Neuronal stem cell (in vitro differentiated cells): Measurements from ENCODE around the gene FAR1.

Source experiments
- DNase-seq: peaks from one replicate; pipeline ENCODE4 v3.0.0-alpha.2; 2013; ENCODE audit warnings: low spot score
- H2AFZ ChIP-seq: one replicate; pipeline ENCODE4 v1.6.1; 2013; ENCODE audit warnings: mild to moderate bottlenecking, low read length, inconsistent platforms
- H2AK5ac ChIP-seq: 2 replicates; pipeline ENCODE4 v1.6.1; 2013; ENCODE audit warnings: low read depth, mild to moderate bottlenecking, inconsistent platforms, low read length, moderate library complexity, mixed read lengths
- H2BK120ac ChIP-seq: 2 replicates; pipeline ENCODE4 v1.6.1; 2013; ENCODE audit warnings: low read depth, mild to moderate bottlenecking, inconsistent platforms, low read length, moderate library complexity, mixed read lengths
- H2BK12ac ChIP-seq: one replicate; pipeline ENCODE4 v1.6.1; 2013; ENCODE audit warnings: low read length, inconsistent platforms
- H2BK15ac ChIP-seq: 2 replicates; pipeline ENCODE4 v1.6.1; 2013; ENCODE audit warnings: mild to moderate bottlenecking, low read length, inconsistent platforms, mixed read lengths
- H2BK5ac ChIP-seq: one replicate; pipeline ENCODE4 v1.6.1; 2013; ENCODE audit warnings: inconsistent platforms, mild to moderate bottlenecking, low read length, moderate library complexity
- H3K14ac ChIP-seq: one replicate; pipeline ENCODE4 v1.6.1; 2013; ENCODE audit warnings: low read length, inconsistent platforms
- H3K18ac ChIP-seq: 2 replicates; pipeline ENCODE4 v1.6.1; 2013; ENCODE audit warnings: low read length, inconsistent platforms
- H3K23ac ChIP-seq: 2 replicates; pipeline ENCODE4 v1.6.1; 2013; ENCODE audit warnings: low read depth, mild to moderate bottlenecking, mixed read lengths, low read length, inconsistent platforms; ENCODE audit not compliant: poor library complexity
- H3K27ac ChIP-seq: replicated peaks from 3 replicates; pipeline ENCODE4 v1.5.1; 2013; ENCODE audit warnings: low read length, inconsistent platforms
- H3K27me3 ChIP-seq, 3 experiments: 2 replicates each; pipeline ENCODE4 v1.6.1; 2013; ENCODE audit warnings: low read length in 3 of 3, mild to moderate bottlenecking in 2 of 3, inconsistent platforms in 1 of 3, low read depth in 1 of 3, mixed read lengths in 1 of 3, moderate library complexity in 1 of 3; ENCODE audit not compliant: control insufficient read depth in 3 of 3, insufficient read depth in 3 of 3
- H3K36me3 ChIP-seq, 2 donors: replicated peaks in 1 of 2; 2 replicates each; pipeline ENCODE4 v1.6.1; 2013; ENCODE audit warnings: low read length in 2 of 2; ENCODE audit not compliant: control insufficient read depth in 2 of 2, insufficient read depth in 2 of 2
- H3K4ac ChIP-seq: 2 replicates; pipeline ENCODE4 v1.6.1; 2013; ENCODE audit warnings: inconsistent platforms, mild to moderate bottlenecking, low read length, moderate library complexity
- H3K4me1 ChIP-seq, 2 donors: 1 replicate in 1 of 2; 2 replicates in 1 of 2; pipeline ENCODE4 v1.6.1; 2013; ENCODE audit warnings: low read length in 2 of 2, low read depth in 1 of 2; ENCODE audit not compliant: control insufficient read depth in 2 of 2, insufficient read depth in 1 of 2
- H3K4me2 ChIP-seq: one replicate; pipeline ENCODE4 v1.6.1; 2013; ENCODE audit warnings: mild to moderate bottlenecking, low read length, inconsistent platforms; ENCODE audit not compliant: insufficient read depth, poor library complexity, severe bottlenecking
- H3K4me3 ChIP-seq, 2 donors: 2 replicates each; pipeline ENCODE4 v1.5.1; 2013; ENCODE audit warnings: low read length in 2 of 2, mild to moderate bottlenecking in 2 of 2, inconsistent platforms in 1 of 2, moderate library complexity in 1 of 2
- H3K79me1 ChIP-seq: one replicate; pipeline ENCODE4 v1.6.1; 2013; ENCODE audit warnings: low read depth, mild to moderate bottlenecking, inconsistent platforms, low read length, moderate library complexity
- H3K9ac ChIP-seq: one replicate; pipeline ENCODE4 v1.6.1; 2013; ENCODE audit warnings: mild to moderate bottlenecking, low read depth, low read length, inconsistent platforms; ENCODE audit not compliant: poor library complexity
- H3K9me3 ChIP-seq, 2 donors: replicated peaks in 1 of 2; 2 replicates each; pipeline versions ENCODE3 to v1.6.1; 2013; ENCODE audit warnings: low read length in 2 of 2, mild to moderate bottlenecking in 2 of 2, inconsistent platforms in 1 of 2, low read depth in 1 of 2, mixed read lengths in 1 of 2, moderate library complexity in 1 of 2; ENCODE audit not compliant: control insufficient read depth in 2 of 2, insufficient read depth in 1 of 2
- H4K8ac ChIP-seq: one replicate; pipeline ENCODE4 v1.6.1; 2013; ENCODE audit warnings: low read depth, mild to moderate bottlenecking, inconsistent platforms, low read length, moderate library complexity
- H4K91ac ChIP-seq: one replicate; pipeline ENCODE4 v1.6.1; 2013; ENCODE audit warnings: low read length, low read depth, mild to moderate bottlenecking, inconsistent platforms; ENCODE audit not compliant: poor library complexity
- whole genome bisulfite sequencing, 2 donors: extraction: QIAGEN DNeasy Blood & Tissue Kit; methylation state at CpG; one replicate each; pipeline ENCODE4 v1.1.7; 2013; ENCODE audit warnings: missing lambda C conversion rate in 2 of 2, mixed read lengths in 1 of 2; ENCODE audit not compliant: insufficient read length in 2 of 2, insufficient replicate concordance in 1 of 2; ENCODE audit errors: extremely low coverage in 2 of 2; 5-methylcytosine and 5-hydroxymethylcytosine counted together

Gene FAR1

GRCh38 chr11:13717331-13717730, 48.9 kb downstream of the FAR1 start:
- H3K36me3 ChIP-seq: peaks cover 10 to 88% of the 10 kb centered on the region in 2 donors
- WGBS, 2 donors: no CpG with 5 or more reads among the region's 3 CpGs
- no peak overlapping the region for H3K27ac ChIP-seq

GRCh38 chr11:13718394-13718793, 49.9 kb downstream of the FAR1 start:
- Histone ChIP-seq H2AFZ (no peak overlapping the region), H3K14ac (no peak overlapping the region), H3K4me2 (no peak overlapping the region), H3K4me3 (no peak overlapping the region), H2BK12ac (no peak overlapping the region), H4K8ac (no peak overlapping the region), H3K9ac (no peak overlapping the region), H3K79me1 (no peaks in the 10 kb centered on the region), H2BK15ac (no peak overlapping the region), H2BK120ac (no peak overlapping the region), H3K27ac (no peak overlapping the region), H2BK5ac (no peak overlapping the region), H3K36me3 (peaks cover 12 to 88% of the 10 kb centered on the region in 2 donors), H3K27me3 (no peaks in the 10 kb centered on the region), H3K4ac (no peak overlapping the region), H3K4me1 (no peaks in the 10 kb centered on the region), H3K18ac (no peak overlapping the region), H3K9me3 (no peaks in the 10 kb centered on the region), H2AK5ac (no peak overlapping the region), H3K23ac (no peak overlapping the region), H4K91ac (no peak overlapping the region)
- no peak for DNase-seq

More at GRCh38 chr11:13717331-13717730, 48.9 kb downstream of the FAR1 start:
- no peak overlapping the region for H3K4ac ChIP-seq
- no peaks in the 10 kb centered on the region for H3K79me1 ChIP-seq
- H3K14ac ChIP-seq: no peak overlapping the region
- no peaks in the 10 kb centered on the region for H3K9me3 ChIP-seq
- no peak overlapping the region for H2AFZ ChIP-seq
- no peak overlapping the region for H3K9ac ChIP-seq
- no peak for DNase-seq
- H2BK15ac ChIP-seq: no peak overlapping the region
- no peak overlapping the region for H4K8ac ChIP-seq
- no peak overlapping the region for H3K23ac ChIP-seq
- no peak overlapping the region for H2BK120ac ChIP-seq
- H3K4me2 ChIP-seq: no peak overlapping the region
- no peaks in the 10 kb centered on the region for H3K27me3 ChIP-seq
- no peak overlapping the region for H2BK12ac ChIP-seq
- H2AK5ac ChIP-seq: no peak overlapping the region
- H3K18ac ChIP-seq: no peak overlapping the region
- H4K91ac ChIP-seq: no peak overlapping the region
- no peaks in the 10 kb centered on the region for H3K4me1 ChIP-seq
- no peak overlapping the region for H3K4me3 ChIP-seq
- H2BK5ac ChIP-seq: no peak overlapping the region

- Histone ChIP-seq H2BK15ac (no peak overlapping the region), H3K4ac (no peak overlapping the region), H3K4me1 (no peaks in the 10 kb centered on the region), H3K36me3 (peaks cover 7 to 88% of the 10 kb centered on the region in 2 donors), H3K79me1 (no peaks in the 10 kb centered on the region), H2AK5ac (no peak overlapping the region), H3K18ac (no peak overlapping the region), H3K4me2 (no peak overlapping the region), H2AFZ (no peak overlapping the region), H3K27ac (no peak overlapping the region), H3K9ac (no peak overlapping the region), H2BK12ac (no peak overlapping the region), H3K14ac (no peak overlapping the region), H4K8ac (no peak overlapping the region), H3K27me3 (no peaks in the 10 kb centered on the region), H3K9me3 (no peaks in the 10 kb centered on the region), H3K23ac (no peak overlapping the region), H2BK120ac (no peak overlapping the region), H3K4me3 (no peak overlapping the region), H4K91ac (no peak overlapping the region), H2BK5ac (no peak overlapping the region)
- DNase-seq: no peak
- WGBS, 2 donors: no CpG with 5 or more reads among the region's 1 CpG
Measured at GRCh38 chr11:13720940-13721339, 52.5 kb downstream of the FAR1 start.

GRCh38 chr11:13721760-13722159, 53.3 kb downstream of the FAR1 start:
- Histone ChIP-seq H2BK5ac (no peak overlapping the region), H2AK5ac (no peak overlapping the region), H3K4me3 (no peak overlapping the region), H2BK15ac (no peak overlapping the region), H3K27ac (no peak overlapping the region), H3K18ac (no peak overlapping the region), H3K9ac (no peak overlapping the region), H3K4me1 (no peaks in the 10 kb centered on the region), H4K8ac (no peak overlapping the region), H2AFZ (no peak overlapping the region), H3K4ac (no peak overlapping the region), H3K79me1 (no peaks in the 10 kb centered on the region), H3K23ac (no peak overlapping the region), H3K9me3 (no peaks in the 10 kb centered on the region), H2BK12ac (no peak overlapping the region), H3K36me3 (peaks cover 7 to 89% of the 10 kb centered on the region in 2 donors), H3K4me2 (no peak overlapping the region), H4K91ac (no peak overlapping the region), H2BK120ac (no peak overlapping the region), H3K14ac (no peak overlapping the region), H3K27me3 (no peaks in the 10 kb centered on the region)
- no peak for DNase-seq
